HG03103 (cell line): ENCODE results near the gene CERS6.

Experiments used
- ATAC-seq: cut with Tn5 transposase; IDR thresholded peaks from one replicate; pipeline ENCODE4 v1.9.1; 2021; ENCODE audit warnings: low read depth; ENCODE audit not compliant: unreplicated experiment

The CERS6 gene

GRCh38 chr2:168687314-168687713 lies 231.2 kb downstream of the CERS6 start:
- ATAC-seq, result no peak

DNA sequence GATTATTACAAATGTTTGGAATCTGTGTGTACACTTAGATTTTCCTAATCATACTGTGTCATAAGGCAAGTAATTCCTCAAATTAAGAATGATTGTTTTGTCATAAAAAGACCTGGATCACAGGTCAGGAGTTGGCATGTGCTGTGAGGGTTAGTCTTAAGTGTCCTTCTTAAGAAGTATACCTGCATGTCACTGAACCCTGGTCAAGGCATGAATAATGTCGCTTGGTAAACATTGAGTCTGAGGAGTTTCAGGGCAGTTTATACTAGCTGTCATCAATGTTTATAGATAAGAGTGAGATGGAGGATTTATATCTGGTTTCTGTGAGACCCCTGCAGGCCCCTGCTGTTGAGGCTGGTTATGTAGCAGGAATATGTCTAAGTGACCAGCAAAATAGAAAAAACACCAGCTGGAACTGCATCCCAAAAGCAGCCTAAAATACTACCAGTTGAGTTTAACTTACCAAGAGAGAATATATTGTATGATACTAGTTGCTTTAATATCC lies 234.4 kb downstream of the CERS6 start:
- no peak for ATAC-seq

DNA sequence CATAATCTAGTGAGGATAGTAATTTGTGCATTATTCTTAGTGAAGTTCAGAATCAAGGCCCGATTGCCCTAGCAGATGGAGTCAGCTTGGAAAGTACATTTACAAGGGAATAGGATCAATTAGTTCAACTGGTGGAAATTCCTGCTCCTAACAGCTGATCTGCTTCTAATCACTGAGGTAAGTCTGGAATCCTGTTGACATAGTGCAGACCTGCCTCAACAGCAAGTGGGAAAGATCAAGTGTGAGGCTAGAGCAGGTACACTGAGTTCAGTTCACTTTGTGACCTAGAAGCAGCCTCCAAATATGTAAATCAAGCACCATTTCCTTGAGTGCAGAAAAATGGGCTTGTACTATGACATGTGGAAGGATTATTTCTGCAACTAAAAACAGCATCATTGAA lies 235.1 kb downstream of the CERS6 start:
- no peak for ATAC-seq

DNA sequence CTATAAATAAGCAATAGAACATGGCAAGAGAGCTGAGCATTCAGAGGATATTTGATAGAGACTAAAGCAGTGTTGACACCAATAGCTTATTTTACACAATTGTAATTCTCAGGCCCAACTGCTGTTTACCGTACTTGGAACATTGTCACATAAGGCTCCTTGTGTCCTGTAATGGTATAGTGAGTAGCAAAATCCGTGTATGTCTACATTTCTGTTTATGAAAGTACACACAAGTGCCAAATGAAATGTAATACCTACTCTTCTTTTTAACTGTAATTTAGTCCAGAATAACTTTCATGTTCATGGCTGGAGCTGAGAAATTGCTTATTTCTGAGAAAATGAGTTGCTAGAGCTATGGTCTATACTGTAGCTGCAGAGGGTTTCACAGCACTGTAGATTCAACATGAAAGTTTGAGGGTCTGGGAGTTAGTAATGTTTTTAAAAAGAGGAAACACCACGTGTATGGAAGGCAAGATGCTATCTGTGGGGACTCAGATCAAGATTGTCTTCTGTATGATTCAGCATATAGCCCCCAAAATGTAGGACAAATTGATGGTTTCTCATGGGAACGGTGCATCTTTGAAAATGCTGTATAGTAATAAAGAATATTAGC lies 236.2 kb downstream of the CERS6 start:
- no peak for ATAC-seq

DNA sequence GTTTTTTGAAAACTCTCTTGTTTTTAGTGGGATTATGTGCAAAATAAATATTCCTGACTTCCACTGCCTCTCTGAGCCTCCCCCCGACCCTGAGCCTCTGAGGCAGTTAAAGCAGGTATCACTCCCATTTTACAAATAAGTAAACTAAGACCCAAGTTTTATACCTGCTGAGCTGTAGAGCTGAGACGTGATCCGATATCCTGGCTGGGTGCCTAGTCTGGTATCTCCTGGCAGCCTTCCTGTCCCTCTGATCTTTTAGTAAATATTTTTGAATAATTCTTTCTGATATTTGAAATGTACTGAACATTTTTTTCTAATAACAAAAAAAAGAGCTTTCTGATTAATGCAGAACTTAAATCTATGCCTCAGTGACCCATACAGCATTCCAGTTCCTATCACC lies 238.1 kb downstream of the CERS6 start:
- ATAC-seq, result no peak

DNA sequence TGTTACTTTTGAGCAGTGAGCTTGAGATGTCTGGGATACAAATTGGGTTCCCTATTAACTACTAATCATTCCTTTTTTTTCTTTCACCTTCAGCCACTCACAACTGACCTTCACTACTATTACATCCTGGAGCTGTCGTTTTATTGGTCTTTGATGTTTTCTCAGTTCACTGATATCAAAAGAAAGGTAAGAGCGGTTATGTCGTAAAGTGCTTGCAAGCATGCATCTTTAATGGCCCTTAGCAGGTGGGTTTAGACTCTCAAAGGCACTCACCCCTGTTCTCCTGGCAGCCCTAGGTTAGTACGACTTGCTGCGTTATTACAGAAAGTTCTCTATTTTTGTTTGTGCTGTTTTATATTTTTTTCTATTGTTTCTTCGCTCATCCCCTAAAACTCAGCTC lies 238.8 kb downstream of the CERS6 start:
- no peak for ATAC-seq

DNA sequence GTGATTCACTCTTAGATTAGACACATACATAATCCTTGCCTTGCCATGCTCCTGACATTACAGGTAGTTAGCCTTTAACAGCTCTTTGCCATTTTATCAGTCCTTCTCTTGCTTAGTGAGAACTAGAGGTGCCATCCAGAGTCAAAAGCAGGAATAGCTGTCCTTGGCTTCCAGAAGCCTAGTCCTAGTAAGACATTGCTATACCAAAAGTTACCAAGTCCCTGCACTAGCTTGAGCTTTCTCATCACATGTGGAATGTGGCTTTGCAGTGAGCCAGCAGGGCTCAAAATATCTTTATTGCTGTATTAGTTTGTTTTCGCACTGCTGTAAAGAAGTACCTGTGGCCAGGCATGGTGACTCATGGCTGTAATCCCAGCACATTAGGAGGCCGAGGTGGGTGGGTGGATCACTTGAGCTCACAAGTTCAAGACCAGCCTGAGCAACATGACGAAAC lies 241.6 kb downstream of the CERS6 start:
- ATAC-seq, result no peak

DNA sequence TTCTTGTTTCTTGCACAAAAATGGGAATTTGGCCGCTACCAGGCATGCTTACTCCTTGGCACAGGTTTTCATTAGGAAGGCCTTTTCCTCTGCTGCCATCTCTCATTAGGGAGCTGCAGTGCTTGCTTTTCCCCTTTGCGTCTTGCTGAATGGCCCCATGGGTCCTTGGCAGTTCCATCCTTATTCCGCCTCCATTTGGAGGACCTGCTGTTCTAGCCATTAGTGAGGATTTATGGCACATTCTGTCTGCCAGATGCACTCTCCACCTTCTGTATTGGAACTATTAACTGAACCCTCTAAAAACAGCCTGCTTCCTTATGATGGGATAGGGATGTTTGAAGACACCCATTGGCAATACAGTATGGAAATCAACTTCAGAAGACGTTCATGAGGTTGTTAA lies 242.9 kb downstream of the CERS6 start:
- ATAC-seq, result no peak

GRCh38 chr2:168699844-168700417 lies 243.9 kb downstream of the CERS6 start:
- ATAC-seq, result no peak

DNA sequence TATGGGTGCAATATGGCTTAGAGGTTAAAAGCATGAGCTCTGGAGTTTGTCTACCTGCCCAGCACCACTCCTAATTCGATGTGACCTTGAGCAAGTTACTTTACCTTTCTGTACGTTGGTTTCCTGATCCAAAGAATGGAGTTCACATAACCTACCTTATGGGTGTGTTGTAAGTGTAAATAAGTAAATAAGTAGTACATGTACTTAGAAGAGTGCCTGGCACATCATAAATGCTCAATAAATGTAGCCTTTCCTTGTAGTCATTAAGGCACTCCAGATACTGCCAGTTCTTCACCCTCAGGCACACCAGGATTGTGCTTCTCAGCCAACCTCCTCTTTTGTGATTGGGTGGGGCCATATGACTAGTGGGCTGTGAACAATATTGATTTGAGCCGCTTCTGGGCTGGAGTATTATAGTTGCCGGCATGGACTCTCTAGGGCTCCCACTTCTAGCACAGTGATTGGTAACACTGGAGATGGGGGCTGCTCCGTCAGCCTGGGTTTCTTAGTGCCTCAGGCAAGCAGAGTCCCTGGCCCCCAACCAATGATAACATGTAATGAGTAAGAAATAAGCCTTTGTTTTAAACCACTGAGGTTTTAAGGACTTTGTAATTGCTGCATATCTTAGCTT lies 244.7 kb downstream of the CERS6 start:
- no peak for ATAC-seq

GRCh38 chr2:168702579-168702978 lies 246.5 kb downstream of the CERS6 start:
- no peak for ATAC-seq

GRCh38 chr2:168703926-168704325 lies 247.9 kb downstream of the CERS6 start:
- no peak for ATAC-seq

DNA sequence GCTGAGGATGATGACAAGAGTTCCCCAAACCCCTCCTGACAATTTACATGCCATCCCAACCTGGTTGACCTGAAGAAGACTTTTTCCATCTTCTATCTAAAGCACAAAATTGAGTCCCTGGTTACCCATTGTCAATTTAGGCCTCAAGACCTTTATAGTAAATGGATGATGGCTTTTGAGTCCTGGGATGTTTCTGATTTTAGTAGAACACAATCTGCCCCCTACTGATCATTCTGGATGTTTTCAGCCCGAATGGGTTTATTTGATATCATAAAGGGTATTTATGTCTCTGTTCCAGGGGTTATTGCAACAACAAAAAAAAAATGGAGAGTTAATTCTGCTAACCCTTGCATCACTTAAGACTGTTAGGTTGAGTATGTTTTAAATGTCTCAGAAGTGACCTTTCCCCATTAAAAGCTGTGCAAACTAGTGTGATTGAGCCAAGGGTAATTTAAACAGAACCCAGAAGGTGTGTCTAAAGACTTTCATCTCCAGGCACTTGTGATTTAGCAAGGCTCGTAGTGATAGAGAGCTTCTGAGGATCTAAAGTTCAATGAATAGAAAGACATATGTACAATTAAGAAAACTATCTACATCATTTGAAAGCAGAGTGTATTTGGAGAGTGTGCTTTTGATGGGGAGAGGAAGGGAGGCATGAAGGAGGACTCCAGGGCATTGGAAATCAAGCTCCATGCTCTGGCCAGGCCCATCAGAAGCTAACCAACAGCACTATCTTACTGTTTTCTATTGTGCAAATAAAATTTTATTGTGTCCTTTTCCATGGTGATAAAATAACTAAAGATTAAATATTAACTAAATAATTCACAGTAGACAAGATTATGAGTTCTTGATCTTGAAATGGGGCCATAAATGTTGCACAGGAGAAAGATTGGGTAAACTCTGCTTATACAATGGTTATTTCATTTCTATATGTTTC lies 249.7 kb downstream of the CERS6 start:
- no peak for ATAC-seq

DNA sequence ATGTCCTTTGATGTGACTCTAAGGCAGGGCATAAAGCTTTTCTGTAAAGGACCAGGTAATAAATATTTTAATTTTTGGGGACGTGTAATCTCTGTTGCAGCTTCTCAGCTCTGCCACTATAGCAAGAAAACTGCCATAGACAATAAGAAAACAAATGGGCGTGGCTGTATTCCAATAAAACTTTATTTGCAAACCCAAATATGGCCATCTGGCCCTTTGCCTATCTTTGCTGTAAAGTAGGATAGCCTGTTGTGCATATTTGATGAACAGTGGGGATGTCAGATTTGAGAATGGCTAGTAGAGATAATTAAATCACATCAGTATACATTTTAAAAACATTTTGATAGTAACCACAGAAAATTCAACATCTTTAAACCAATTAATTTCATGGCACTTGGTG lies 250.7 kb downstream of the CERS6 start:
- ATAC-seq, result no peak

DNA sequence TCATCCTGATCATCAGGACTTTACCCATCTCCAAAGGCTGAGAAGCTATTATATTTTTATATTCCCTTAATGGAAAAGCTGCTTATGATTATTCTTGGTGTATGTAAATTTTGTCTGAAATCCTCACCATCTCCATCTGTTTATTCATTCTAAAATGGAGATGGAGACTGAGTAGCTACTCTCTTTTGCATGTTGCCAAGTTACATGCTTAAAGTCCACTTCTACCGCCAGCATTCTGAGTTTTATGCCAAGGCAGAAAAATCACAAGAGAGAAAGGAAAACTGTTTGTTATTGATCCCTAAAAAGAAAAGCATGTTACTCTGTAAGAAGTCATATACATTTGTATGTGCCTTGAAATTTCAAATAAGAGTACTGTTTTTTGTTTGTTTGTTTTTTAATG lies 252.0 kb downstream of the CERS6 start:
- ATAC-seq, result no peak

DNA sequence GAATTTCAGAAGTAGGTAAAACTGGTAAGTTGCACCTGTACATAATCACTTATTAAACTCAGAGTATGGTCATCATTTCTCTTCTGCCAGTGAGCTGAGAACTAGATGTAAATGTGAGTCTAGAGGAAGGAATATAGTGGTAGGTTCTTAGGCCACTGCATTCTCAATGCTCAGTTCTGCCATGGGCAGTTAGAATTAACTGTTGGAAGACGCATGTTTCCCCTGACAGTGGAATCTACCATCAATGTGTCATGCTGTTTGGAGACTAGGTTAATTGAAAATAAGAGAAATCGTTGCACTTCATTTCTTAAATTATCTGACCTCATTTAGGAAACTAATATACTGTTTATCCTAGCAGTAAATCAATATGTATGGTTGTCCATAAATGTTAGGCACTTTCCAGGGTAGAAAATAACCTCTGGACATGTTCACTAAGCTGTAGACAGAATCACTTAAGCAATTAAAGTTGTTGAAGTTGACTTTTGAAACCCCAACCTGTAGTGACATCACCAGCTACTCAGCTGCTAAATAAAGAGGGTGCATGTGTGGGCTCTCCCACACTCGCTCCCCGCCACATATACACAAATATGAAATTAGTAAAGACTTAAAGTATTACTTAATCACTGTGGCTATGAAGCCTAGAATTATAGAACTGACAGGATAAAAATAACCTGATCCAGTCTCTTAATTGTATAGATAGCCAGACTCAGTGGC lies 254.8 kb downstream of the CERS6 start:
- ATAC-seq, result no peak

GRCh38 chr2:168712053-168712452 lies 256.0 kb downstream of the CERS6 start:
- ATAC-seq, result peak; percentile 99

GRCh38 chr2:168713325-168713724 lies 257.3 kb downstream of the CERS6 start:
- no peak for ATAC-seq

DNA sequence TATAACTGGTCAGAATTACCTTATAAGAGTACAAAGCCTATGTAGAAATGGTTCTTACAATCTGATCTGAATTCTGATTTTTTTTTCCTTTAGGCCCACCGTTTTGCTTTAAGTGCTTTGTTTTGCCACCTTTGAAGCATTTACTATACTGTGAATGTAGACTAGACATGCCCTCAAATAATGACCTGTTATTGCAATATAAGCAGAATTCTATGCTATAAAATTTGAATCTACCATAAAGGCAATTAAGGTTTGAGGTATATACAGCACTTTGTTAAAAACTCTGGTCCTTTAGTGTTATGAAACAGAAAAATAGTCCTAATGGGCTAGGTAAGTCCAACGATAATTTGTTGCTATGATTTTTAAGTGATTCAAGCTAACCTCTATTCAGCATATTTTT lies 259.8 kb downstream of the CERS6 start:
- ATAC-seq, result no peak

GRCh38 chr2:168716839-168717238 lies 260.8 kb downstream of the CERS6 start:
- ATAC-seq, result no peak
